Suprapubic skin (tissue), 4 donors: ENCODE results near the gene SLC22A2.

Experiments
- EP300 ChIP-seq: sonication (generic); formaldehyde crosslinking; IDR thresholded peaks from one replicate; pipeline ENCODE4 v1.6.1; 2017; ENCODE audit warnings: antibody characterized with exemption
- POLR2A ChIP-seq, 2 donors: fragments of 450-650 bp; IDR thresholded peaks; one replicate each; pipeline ENCODE4 v1.6.1; 2017; ENCODE audit warnings: antibody characterized with exemption in 2 of 2, mild to moderate bottlenecking in 2 of 2, moderate library complexity in 2 of 2
- POLR2AphosphoS5 ChIP-seq, 3 donors: sonication (generic); formaldehyde crosslinking; IDR thresholded peaks; one replicate each; pipeline ENCODE4 v1.6.1; 2017; ENCODE audit warnings: antibody characterized with exemption in 3 of 3
- TF ChIP-seq, protein P1 (sequence below), 2 donors: fragments of 200-600 bp in 1 of 2; fragments of 450-650 bp in 1 of 2; sonication (generic) in 1 of 2; IDR thresholded peaks; one replicate each; pipeline ENCODE4 v1.5.1; 2016 to 2019; ENCODE audit warnings: antibody characterized with exemption in 2 of 2, mild to moderate bottlenecking in 1 of 2, moderate library complexity in 1 of 2

- TF ChIP-seq, protein P1, sequence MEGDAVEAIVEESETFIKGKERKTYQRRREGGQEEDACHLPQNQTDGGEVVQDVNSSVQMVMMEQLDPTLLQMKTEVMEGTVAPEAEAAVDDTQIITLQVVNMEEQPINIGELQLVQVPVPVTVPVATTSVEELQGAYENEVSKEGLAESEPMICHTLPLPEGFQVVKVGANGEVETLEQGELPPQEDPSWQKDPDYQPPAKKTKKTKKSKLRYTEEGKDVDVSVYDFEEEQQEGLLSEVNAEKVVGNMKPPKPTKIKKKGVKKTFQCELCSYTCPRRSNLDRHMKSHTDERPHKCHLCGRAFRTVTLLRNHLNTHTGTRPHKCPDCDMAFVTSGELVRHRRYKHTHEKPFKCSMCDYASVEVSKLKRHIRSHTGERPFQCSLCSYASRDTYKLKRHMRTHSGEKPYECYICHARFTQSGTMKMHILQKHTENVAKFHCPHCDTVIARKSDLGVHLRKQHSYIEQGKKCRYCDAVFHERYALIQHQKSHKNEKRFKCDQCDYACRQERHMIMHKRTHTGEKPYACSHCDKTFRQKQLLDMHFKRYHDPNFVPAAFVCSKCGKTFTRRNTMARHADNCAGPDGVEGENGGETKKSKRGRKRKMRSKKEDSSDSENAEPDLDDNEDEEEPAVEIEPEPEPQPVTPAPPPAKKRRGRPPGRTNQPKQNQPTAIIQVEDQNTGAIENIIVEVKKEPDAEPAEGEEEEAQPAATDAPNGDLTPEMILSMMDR (IDR thresholded peaks at IDR 0.05), result no peak
- TF ChIP-seq POLR2AphosphoS5 (IDR thresholded peaks at IDR 0.05) (no peak), EP300 (no peak), POLR2A (IDR thresholded peaks at IDR 0.05) (no peak)
Measured at GRCh38 chr6:160275511-160276003, 16.9 kb upstream of the SLC22A2 start.
